Pancreas (tissue), 10 donors: Measurements from ENCODE around the gene SERBP1. TPM values are rescaled to one million over a fixed set of nuclear protein-coding genes. Genes with fewer than 3 reads are reported as not detected.
"Not testable (repeated sequence)": the region's sequence is repeated elsewhere in the genome, so short reads cannot be mapped to it uniquely, and the experiment has no call there.

ENCODE experiments used
- ATAC-seq, 4 donors: fragments of 200-7000 bp; cut with Tn5 transposase; one replicate each; pipeline versions ENCODE4 v1.8.0 to v1.9.1; 2020; ENCODE audit warnings: mild to moderate bottlenecking in 4 of 4, moderate library complexity in 4 of 4
- DNase-seq, 6 donors: peaks; one replicate each; pipeline ENCODE4 v3.0.0-alpha.2; 2020
- FAIRE-seq: peaks from 2 replicates; lab custom pipeline; 2012; peaks lifted over from hg19 to GRCh38; lab: Jason Lieb, UNC
- H3K27ac ChIP-seq, 4 donors: fragments of 200-600 bp; sonication (generic); 1 replicate in 3 of 4; 2 replicates in 1 of 4; pipeline versions ENCODE4 v1.5.0 to v1.8.0; 2020
- H3K27me3 ChIP-seq, 4 donors: fragments of 200-600 bp; one replicate each; pipeline ENCODE4 v1.8.0; 2021
- H3K36me3 ChIP-seq, 3 donors: fragments of 200-600 bp; sonication (generic) in 1 of 3; one replicate each; pipeline versions ENCODE4 v1.5.0 to v1.8.0; 2020 to 2021
- H3K4me1 ChIP-seq, 3 donors: fragments of 200-600 bp; one replicate each; pipeline ENCODE4 v1.8.0; 2021
- H3K4me3 ChIP-seq, 4 donors: fragments of 200-600 bp; sonication (generic) in 2 of 4; one replicate each; pipeline versions ENCODE4 v1.5.0 to v1.8.0; 2020 to 2021
- H3K9me3 ChIP-seq, 4 donors: fragments of 200-600 bp; one replicate each; pipeline ENCODE4 v1.8.0; 2021
- WGBS, 2 donors: extraction: QIAGEN DNeasy Blood & Tissue Kit; methylation state at CpG; one replicate each; pipeline ENCODE4 v1.1.7; 2013; 5-methylcytosine and 5-hydroxymethylcytosine counted together
- intact Hi-C, 3 donors: fragments of 100-400 bp; cut with DNase I; formaldehyde crosslinking; loops; one replicate each; pipeline versions ENCODE4 v1.11.1 to v1.14.2; 2022
- polyA plus RNA-seq, 2 donors: library from polyadenylated mRNA; stranded (reverse); fragments of 200-250 nt; gene quantifications; one replicate each; pipeline ENCODE4 v1.2.3, GENCODE V29; 2013
- total RNA-seq, 6 donors: library from RNA; stranded (reverse); fragmentation: NEBNext Ultra II Directional in 4 of 6; extraction: Animal tissue kit (Norgen Biotek cat#: 25700) in 4 of 6; gene quantifications; one replicate each; pipeline versions ENCODE4 v1.2.1 to v1.2.4, GENCODE V29; 2021 to 2023
- TF ChIP-seq, protein P1 (sequence below), 4 donors: fragments of 200-600 bp; sonication (generic) in 3 of 4; IDR thresholded peaks; one replicate each; pipeline versions ENCODE4 v1.5.0 to v1.8.0; 2021; ENCODE audit warnings: antibody characterized with exemption in 4 of 4
- donor health status: healthy with polysubstance abuse.
- donor health status: DM: no; HTN: no; CAD: no; lungs with moderate emphysema.
- donor health status: DM: no; HTN: no; CAD: no.
- donor health status: control.
- donor health status: control.
- donor health status: Bipolar disorder and iron deficiency.
- donor health status: DM: yes; HTN: yes; CAD: no.
- donor health status: DM: no; HTN: no; CAD: no.
- donor health status: DM: no; HTN: no; CAD: no.
- donor health status: DM: yes; HTN: yes; CAD: no.

SERBP1 gene
- total and polyA plus RNA-seq, 8 donors, result 38.8 to 138 (median 87.2) TPM

- ATAC-seq (no peak), FAIRE-seq (no peak), DNase-seq (no peak)
- intact Hi-C loops, result no loop called here
- H3K4me3 ChIP-seq, result peak overlapping the region in 3 of 4 donors; percentile 76 to 86 (median 85)
- peaks cover 5 to 18% (median 18%) of the 10 kb centered on the region in 3 donors for H3K4me1 ChIP-seq
- H3K27ac ChIP-seq, result no peak overlapping the region
- peaks cover 0 to 36% (median 28%) of the 10 kb centered on the region in 3 donors for H3K36me3 ChIP-seq
- 5% methylated on average over 2 of the region's 2 CpGs for WGBS, 2 donors
- no peaks in the 10 kb centered on the region for H3K27me3 ChIP-seq
- TF ChIP-seq, protein P1, sequence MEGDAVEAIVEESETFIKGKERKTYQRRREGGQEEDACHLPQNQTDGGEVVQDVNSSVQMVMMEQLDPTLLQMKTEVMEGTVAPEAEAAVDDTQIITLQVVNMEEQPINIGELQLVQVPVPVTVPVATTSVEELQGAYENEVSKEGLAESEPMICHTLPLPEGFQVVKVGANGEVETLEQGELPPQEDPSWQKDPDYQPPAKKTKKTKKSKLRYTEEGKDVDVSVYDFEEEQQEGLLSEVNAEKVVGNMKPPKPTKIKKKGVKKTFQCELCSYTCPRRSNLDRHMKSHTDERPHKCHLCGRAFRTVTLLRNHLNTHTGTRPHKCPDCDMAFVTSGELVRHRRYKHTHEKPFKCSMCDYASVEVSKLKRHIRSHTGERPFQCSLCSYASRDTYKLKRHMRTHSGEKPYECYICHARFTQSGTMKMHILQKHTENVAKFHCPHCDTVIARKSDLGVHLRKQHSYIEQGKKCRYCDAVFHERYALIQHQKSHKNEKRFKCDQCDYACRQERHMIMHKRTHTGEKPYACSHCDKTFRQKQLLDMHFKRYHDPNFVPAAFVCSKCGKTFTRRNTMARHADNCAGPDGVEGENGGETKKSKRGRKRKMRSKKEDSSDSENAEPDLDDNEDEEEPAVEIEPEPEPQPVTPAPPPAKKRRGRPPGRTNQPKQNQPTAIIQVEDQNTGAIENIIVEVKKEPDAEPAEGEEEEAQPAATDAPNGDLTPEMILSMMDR (IDR thresholded peaks at IDR 0.05), result no peak
- H3K9me3 ChIP-seq, result no peaks in the 10 kb centered on the region
These were observed 2.7 kb downstream of the SERBP1 start for GRCh38 chr1:67427465-67427864.

DNA sequence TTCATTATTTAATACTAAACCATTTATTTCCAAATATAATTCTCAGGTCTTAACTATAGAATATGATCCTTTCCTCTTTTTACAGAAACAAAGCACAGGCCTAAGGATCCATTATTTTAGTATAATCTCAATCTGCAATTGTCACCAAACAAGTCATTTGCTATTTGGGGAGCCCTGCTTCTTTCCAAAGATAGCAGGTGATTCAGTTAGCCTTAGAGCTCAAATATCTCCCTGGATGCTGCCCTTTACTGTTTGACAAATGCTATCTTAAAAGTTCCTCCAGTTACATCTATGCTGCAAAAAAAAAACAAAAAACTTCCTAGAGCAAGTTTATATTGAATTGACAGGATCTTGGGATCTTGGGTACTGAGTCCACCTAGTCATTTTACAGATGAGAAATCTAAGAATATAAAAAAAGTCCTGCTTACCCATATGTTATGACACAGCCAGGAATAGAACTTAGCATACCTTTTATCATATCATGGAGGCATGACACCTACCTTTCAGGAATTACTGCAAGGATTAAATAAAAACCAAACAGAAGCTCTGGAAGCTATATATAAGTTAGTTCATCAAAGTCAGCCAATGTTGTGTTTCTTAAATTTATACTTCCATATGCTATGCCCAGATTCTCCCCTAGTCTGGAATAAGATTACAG lies 9.2 kb downstream of the SERBP1 start:
- TF ChIP-seq, protein P1 (IDR thresholded peaks at IDR 0.05), result no peak
- H3K9me3 ChIP-seq, result no peaks in the 10 kb centered on the region
- no peaks in the 10 kb centered on the region for H3K27me3 ChIP-seq
- intact Hi-C loops, result no loop called here
- FAIRE-seq (no peak), DNase-seq (no peak), ATAC-seq (no peak)
- H3K27ac ChIP-seq, result no peak overlapping the region
- H3K4me3 ChIP-seq, result no peak overlapping the region
- peaks cover 0 to 86% (median 49%) of the 10 kb centered on the region in 3 donors for H3K36me3 ChIP-seq
- H3K4me1 ChIP-seq, result peaks cover 1 to 9% (median 5%) of the 10 kb centered on the region in 3 donors

DNA sequence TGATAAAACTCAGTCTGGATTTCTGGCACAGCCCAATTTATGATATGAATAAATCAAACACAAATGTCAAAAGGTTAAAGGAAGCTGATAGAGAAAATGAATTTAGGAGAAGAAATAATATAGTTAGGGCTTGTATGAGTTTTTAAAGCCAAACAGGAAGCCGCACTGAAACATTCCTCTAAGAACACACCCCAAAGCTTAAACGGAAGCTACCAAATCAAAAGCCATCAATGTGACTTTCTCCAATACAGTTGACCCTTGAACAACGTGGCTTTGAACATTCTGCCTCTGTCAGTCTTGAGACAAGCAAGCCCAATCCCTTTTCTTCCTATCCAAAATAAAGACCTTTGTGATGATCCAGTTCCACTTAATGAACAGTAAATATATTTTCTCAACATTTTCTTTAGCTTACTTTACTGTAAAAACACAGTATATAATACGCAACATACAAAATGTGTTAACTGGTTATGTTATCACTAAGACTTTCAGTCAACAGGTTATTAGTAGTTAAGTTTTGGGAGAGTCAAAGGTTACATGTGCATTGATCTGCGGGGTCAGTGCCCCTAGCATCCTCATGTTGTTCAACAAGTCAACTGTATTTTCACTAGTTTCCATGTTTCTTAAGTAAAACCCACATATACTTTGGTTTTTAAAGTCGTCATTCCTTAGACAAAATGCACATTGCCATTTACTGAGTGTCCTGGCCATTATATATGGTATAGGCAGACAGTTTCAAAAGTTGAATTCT lies 11.2 kb downstream of the SERBP1 start:
- FAIRE-seq, result no peak
- Histone ChIP-seq H3K4me1 (peaks cover 0 to 4% (median 0%) of the 10 kb centered on the region in 3 donors), H3K9me3 (no peaks in the 10 kb centered on the region), H3K27ac (no peak overlapping the region), H3K36me3 (peaks cover 3 to 84% (median 44%) of the 10 kb centered on the region in 3 donors), H3K4me3 (no peak overlapping the region), H3K27me3 (no peaks in the 10 kb centered on the region)
- intact Hi-C loops, result no loop called here
- no peak for ATAC-seq
- no peak for DNase-seq
- TF ChIP-seq, protein P1 (IDR thresholded peaks at IDR 0.05), result no peak
- 67 to 69% methylated on average over 6 of the region's 6 CpGs for WGBS, 2 donors

DNA sequence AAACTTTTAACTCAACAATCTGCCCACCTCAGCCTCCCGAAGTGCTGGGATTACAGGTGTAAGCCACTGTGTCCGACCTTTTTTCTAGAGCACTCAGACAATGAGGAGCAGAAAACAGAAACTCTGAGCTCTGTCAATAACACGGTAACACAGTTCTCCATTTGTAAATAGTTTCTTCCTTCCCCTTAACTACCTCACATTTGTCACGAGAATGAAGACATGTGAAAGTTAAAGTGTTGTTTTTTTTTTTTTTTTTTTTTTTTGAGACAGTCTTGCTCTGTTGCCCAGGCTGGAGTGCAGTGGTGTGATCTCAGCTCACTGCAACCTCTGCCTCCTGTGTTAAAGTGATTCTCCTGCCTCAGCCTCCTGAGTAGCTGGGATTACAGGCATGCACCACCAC lies 12.5 kb downstream of the SERBP1 start:
- WGBS, 2 donors, result 72 to 74% methylated on average over 4 of the region's 4 CpGs
- H3K4me3 ChIP-seq, DNase-seq, H3K27ac ChIP-seq, H3K4me1 ChIP-seq, intact Hi-C loops, H3K9me3 ChIP-seq, ATAC-seq, H3K27me3 ChIP-seq, FAIRE-seq: not testable (repeated sequence)
- H3K36me3 ChIP-seq, result peaks cover 3 to 83% (median 39%) of the 10 kb centered on the region in 3 donors

DNA sequence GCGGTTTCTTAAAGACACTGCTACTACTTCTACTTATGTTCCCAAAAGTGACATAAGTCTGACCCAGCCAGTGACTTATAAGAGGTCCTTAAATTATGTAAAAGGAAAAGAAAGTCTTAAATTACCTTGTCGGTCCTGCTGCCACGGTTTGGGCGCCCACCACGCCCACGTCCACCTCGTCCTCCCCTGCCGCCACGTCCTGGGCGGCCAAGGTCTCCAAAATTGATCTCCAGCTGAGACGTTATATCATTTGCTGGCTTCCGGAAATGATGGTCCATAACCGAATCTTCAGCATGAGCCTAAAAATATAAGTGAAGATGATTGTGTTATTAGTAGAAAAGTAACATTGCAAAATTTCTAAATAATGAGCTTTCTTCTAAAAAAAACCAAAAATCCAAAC lies 15.2 kb downstream of the SERBP1 start:
- no peak for FAIRE-seq
- Histone ChIP-seq H3K4me3 (no peak overlapping the region), H3K36me3 (peaks cover 3 to 83% (median 24%) of the 10 kb centered on the region in 3 donors), H3K4me1 (peaks cover 0 to 4% (median 0%) of the 10 kb centered on the region in 3 donors), H3K27me3 (no peaks in the 10 kb centered on the region), H3K27ac (no peak overlapping the region), H3K9me3 (no peaks in the 10 kb centered on the region)
- TF ChIP-seq, protein P1 (IDR thresholded peaks at IDR 0.05), result no peak
- DNase-seq, result no peak
- ATAC-seq, result no peak
- 90 to 92% methylated on average over 13 of the region's 13 CpGs for WGBS, 2 donors
- intact Hi-C loops, result no loop called here
